HK-2 (cell line): Measurements from ENCODE around the gene ECPAS.
A peak's percentile ranks its signal among the peaks of the same experiment; 100 is the strongest.
"Not testable (repeated sequence)": the region's sequence is repeated elsewhere in the genome, so short reads cannot be mapped to it uniquely, and the experiment has no call there.

Experiments used
- DNase-seq: peaks from one replicate; pipeline ENCODE4 v3.0.0-alpha.2; 2018; ENCODE audit not compliant: unreplicated experiment

The ECPAS gene, protein sequence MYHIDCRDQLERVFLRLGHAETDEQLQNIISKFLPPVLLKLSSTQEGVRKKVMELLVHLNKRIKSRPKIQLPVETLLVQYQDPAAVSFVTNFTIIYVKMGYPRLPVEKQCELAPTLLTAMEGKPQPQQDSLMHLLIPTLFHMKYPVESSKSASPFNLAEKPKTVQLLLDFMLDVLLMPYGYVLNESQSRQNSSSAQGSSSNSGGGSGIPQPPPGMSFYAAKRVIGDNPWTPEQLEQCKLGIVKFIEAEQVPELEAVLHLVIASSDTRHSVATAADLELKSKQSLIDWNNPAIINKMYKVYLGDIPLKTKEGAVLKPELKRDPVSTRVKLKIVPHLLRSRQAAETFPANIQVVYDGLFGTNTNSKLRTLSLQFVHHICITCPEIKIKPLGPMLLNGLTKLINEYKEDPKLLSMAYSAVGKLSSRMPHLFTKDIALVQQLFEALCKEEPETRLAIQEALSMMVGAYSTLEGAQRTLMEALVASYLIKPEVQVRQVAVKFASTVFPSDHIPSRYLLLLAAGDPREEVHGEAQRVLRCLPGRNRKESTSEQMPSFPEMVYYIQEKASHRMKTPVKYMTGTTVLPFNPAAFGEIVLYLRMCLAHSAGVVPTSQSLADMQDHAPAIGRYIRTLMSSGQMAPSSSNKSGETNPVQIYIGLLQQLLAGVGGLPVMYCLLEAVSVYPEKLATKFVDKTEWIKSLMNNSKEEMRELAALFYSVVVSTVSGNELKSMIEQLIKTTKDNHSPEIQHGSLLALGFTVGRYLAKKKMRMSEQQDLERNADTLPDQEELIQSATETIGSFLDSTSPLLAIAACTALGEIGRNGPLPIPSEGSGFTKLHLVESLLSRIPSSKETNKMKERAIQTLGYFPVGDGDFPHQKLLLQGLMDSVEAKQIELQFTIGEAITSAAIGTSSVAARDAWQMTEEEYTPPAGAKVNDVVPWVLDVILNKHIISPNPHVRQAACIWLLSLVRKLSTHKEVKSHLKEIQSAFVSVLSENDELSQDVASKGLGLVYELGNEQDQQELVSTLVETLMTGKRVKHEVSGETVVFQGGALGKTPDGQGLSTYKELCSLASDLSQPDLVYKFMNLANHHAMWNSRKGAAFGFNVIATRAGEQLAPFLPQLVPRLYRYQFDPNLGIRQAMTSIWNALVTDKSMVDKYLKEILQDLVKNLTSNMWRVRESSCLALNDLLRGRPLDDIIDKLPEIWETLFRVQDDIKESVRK (N-terminal part only)

DNA sequence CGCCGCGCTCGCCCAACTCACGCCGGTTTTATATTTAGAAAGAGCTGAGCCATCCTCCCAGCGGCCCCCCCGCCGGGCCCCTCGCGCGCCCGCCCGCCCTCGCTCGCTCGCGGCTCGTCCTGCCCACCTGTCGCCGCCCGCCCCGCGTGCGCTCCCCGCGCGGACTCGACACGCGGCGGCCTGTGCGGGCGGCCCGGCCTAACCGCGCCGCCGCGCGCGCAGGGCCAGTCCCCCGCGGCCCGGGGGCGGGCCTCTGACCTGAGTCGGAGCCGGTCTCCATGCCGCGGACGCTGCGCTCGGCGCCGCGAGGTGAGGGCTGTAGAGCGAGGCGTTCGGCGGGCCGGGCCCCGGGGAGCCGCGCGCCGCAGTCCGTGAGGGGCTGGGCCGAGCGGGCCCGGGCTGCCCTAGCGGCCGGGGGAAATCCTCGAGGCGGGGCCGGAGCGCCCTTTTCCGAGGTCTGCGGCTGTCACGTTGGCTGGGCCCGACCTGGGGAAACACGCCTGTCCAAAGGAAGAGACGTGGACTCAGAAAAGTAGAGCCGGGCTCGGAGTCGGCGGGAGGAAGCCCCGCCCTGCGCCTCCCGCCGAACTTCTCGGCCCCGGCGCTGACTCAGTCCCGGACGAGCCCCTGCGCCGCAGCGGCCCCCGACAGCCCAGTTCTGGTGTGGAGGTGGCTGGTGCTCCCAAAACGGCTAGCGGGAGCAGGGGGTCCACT lies at the start of gene ECPAS:
Gene ECPAS (minus strand): TSS at position 526 of the 714 bp plus-strand sequence. CDS start 11,465 bp downstream, outside the sequence.
- DNase-seq, result peak; percentile 77

DNA sequence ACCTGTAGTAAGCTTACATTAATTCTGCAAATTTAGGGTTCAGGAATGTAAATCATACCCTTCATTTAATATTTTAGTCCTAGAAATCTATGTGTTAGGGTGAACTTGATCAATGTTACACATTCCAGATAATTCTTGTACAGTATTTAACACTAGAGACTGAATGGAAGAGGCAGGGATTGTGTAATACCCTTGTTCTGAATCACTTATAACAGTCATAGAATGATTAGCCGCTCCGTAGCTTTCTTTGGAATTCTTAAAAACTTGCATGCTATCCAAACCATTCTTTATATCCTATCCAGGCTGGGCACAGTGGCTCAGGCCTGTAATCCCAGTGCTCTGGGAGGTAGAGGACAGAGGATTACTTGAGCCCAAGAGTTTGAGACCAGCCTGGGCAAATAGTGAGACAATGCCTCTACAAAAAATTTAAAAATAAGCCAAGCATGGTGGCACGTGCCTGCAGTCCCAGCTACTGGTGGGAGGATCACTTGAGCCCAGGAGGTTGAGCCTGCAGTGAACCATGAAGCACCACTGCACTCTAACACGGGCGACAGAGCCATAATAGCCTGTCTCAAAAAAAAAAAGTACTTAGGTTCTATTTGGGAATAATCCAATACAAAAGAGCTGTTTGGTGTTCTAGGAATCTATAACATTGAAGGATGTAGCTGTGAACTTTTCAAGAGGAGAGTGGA lies 49.1 kb upstream of the ECPAS start:
- DNase-seq, result no peak

DNA sequence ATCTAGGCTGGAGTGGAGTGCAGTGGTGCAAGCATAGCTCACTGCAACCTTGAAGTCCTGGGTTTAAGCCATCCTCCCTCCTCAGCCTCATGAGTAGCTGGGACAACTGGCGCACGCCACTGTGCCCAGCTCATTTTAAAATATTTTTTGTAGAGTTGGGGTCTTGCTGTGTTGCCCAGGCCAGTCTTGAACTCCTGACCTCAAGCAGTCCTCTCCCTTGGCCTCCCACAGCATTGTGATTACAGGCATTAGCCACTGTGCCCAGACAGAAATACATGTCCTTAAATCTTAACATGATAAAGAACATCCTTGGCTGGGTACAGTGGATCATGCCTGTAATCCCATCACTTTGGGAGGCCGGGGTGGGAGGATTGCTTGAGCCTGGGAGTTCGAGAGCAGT lies 47.5 kb upstream of the ECPAS start:
- no peak for DNase-seq

DNA sequence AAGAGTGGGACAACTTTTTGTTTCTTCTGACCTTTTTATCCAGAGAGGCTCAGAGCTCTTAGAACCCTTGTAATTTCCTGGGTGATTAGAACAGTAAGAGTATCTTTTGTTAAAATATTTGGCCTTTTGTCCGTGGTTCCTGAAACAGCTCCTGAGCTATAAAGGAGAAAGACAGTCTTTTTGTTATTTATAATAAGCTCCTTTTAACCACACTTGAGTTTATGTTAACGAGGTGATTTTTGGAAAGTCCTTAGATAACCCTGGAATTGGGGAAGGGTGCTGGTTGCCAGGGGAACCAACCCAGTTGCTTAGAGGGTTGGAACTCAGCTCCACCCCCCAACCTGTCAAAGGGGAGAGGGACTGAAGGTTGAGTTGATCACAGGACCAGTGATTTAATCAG lies 45.6 kb upstream of the ECPAS start:
- no peak for DNase-seq

DNA sequence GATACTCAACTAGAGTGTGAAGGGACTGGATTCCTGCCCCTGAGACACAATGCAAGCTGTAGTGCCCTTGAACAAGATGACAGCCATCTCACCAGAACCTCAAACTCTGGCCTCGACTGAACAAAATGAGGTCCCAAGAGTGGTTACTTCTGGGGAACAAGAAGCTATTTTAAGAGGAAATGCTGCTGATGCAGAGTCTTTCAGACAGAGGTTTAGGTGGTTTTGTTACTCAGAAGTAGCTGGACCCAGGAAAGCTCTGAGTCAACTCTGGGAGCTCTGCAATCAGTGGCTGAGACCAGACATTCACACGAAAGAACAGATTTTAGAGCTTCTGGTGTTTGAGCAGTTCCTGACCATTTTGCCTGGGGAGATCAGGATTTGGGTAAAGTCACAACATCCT lies 43.2 kb upstream of the ECPAS start:
- no peak for DNase-seq

DNA sequence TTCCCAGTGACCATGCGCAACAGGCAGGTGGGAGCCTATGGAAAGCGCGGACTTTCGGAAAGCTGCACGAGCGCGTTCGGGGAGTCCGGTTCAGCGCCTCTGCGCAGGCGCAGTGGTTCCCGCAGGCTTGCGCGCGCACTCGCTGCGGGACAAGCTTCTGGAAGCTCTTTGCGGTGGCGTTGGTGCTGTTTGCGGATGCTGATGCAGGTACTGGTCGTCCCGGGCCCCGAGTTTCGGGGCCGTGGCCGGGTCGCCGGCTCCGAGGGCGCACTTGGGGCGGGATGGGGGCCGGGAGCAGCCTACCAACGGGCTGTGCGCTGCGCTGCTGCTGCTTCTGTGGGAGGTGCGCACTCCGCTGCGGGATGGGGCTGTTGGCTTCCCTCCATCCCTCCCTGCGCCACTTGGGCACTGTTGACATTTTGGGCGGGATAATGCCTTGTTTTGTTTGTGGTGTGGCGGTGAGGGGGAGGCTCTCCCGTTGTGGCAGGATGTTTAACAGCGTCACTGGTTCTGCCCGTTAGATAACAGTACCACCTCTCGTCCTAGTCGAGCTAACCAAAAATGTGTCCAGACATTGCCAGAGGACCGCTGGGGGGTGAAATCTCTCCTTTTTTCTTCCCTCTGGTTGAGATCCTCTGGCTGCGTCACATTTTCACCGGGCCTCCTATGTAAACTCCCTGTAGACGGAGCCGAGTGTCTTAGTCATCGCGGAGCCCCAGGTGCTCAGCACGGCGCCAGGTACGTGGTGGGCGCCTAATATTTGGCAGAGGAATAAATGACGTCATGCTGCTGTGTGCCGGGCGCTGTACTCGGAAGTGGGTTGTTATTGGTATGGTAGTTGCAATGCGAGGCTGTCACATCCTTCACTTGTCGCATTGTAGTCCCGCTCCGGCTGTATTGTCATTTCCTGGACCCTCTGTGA lies 41.1 kb upstream of the ECPAS start, which contains the start of gene ZNF483:
Gene ZNF483 (plus strand): TSS at position 124 of the 922 bp plus-strand sequence. CDS start 2,217 bp downstream, outside the sequence.
- DNase-seq, result peak; percentile 74

DNA sequence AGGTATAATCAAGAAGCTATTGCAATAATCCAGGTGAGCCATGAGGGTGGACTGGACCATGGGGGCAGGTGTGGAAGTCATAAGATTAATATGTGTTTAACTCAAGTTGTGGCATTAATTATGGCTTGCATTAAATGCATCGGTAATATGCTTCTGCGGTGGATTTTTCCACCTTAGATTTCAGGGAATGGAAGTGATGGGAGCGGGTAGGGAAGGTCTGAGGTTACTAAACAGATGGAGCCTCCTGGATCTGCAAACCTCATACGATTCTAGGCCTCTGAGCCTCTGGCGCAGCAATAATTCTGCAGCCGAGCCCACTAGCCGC lies 40.5 kb upstream of the ECPAS start:
- no peak for DNase-seq

DNA sequence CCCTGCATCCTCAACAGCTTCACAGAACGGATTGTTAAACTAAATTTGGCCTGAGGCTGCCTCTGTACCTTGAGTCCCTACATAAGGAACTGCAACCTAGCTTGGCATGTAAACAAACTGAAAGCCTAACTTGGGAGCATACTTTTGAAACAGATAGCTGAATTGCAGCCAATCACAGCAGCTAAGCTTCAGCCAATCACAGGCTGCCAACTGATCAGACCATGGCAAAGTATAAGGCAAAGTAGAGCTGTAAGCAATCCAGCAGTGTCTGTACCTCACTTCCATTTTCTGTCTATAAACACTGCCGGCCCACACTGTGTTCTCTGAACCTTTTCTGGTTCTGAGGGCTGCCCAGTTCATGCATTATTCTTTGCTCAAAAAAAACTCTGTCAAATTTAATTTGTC lies 31.9 kb upstream of the ECPAS start:
- no peak for DNase-seq

DNA sequence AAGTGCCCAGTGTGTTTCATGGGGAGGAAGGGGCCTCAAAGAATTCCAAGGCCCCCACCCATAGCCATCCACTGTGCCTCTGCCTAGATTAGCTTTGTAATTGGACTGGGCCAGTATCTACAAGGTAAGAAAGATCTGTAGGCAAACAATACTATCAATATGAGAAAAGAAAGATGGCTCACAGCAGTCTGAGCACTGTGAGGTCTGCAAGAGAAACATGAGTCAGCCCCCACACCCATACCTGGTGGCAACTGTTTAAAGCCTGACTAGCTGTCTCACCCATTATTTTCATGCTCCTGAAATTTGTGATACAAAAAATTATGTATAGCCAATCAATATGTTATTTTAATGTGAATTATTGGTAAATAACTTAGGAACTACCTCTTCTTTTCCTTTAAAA lies 30.8 kb upstream of the ECPAS start:
- no peak for DNase-seq

DNA sequence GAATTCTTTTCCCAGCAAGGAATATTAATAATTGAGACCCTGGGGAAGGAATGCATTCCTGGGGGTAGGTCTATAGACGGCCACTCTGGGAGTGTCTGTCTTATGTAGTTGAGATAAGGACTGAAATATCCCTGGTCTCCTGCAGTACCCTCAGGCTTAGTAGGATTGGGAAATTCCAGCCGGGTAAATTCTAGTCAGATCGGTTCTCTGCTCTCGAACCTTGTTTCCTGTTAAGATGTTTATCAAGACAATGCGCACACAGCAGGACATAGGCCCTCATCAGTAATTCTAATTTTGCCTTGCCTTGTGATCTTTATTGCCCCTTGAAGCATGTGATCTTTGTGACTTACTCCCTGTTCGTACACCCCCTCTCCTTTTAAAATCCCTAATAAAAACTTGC lies 27.4 kb upstream of the ECPAS start:
- DNase-seq, result not testable (repeated sequence)

DNA sequence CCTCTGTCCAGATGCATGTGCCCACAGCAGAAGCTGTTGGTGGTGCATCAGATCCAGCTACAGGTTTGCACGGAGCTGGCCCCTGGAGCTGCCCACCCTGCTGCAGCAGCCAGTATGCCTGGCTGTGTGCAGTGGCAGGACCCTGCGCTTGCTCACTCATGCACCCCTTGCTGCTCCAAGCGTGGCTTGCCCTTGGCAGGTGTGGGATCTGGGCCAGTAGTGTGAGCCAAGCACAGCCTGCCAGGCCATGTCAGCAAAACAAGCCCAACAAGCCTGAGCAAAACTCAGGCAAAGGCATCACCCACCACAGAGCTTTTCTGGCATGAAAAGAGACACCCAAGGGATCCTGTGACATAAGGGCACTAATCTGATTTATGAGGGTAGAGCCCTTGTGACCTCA lies 18.3 kb upstream of the ECPAS start:
- no peak for DNase-seq

DNA sequence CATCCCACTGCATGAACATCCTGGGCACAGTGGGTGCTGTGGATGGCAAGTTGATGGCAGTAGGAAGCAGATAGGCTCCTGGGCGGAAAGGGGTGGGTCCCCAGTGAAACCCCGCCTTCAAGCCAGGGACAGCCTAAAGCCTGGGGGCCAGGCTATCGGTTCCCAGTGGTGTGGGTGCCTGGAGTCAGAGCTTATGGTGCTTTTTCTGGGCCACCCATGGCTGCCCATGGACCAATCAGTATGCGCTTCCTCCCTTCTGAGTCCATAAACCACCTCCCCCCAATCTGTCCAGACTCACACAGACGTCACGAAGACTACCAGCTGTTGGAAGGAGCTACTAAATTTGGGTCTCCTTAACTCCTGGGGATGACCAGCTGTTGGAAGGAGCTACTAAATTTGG lies 17.5 kb upstream of the ECPAS start:
- no peak for DNase-seq

DNA sequence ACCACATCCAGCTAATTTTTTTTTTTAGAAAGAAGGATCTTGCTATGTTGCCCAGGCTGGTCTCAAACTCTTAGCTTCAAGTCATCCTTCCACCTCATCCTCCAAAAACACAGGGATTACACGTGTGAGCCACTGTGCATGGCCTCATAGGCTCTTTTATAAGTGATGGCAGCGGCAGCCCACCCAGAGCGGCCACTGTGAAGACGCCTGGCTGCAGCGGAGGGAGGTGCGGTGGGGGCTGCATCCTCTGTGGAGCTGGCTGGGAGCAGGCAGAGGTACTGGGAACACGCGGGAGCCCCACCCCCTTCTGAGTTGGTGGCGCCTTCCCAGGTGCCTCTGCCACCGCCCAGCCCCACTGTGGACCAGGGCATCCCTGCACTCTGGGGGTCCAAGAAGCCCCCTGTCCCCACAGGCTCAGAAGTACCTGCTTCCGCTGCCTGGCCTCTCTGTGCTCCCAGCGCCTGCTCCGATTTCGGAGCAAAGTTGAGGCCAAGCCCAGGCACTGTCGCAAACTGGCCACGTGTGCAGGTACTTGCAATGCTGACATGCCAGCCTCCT lies 16.9 kb upstream of the ECPAS start:
- DNase-seq, result no peak

DNA sequence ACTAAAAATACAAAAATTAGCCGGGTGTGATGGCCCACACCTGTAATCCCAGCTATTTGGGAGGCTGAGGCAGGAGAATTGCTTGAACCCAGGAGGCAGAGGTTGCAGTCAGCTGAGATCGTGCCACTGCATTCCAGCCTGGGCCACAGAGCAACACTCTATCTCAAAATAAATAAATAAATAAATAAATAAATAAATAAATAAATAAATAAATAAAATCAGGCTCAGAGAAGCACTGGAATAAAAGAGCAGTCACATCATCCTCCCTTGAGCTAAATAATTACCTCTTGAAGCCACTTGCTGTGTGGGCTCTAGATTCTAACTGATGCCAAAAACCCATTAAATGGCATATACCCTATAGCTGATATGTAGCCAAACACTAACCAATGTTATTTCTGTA lies 13.0 kb upstream of the ECPAS start:
- not testable (repeated sequence) for DNase-seq

DNA sequence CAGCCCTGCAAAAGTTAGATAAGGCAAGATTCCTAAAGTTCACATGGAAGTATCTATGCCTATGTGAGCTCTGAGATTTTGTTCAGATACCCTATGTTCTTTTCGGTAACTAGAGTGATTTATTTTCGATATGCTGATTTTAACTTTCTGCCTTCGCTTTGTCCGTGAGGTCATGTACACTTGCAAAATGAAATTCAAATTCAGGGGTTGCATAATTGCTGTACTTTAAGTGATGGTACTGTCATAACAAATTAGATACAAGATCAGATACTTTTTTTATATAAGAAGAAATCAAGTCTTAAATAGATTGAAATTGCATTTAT lies 350 bp upstream of the ECPAS start:
- no peak for DNase-seq

DNA sequence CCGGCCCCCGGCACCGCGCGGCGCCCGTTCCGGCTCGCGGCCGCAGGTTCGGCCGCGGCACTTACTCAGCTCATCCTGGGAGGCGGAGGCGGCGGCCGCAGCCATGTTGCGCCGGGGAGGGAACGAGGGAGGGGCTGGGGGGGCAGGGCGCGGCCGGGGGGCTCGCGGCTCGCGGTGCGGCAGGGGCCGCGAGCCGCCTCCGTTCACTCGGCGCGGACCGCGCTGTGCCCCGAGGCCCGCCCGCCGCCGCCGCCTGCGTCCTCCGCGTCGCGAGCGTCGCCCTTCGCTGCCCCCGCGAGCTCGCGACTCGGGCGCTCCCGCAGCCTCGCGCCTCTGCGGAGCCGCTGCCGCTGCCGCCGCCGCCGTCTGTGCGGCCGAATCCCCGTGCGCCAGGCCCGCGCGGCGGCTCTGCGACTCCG lies 735 bp downstream of the ECPAS start:
- peak; percentile 54 for DNase-seq

DNA sequence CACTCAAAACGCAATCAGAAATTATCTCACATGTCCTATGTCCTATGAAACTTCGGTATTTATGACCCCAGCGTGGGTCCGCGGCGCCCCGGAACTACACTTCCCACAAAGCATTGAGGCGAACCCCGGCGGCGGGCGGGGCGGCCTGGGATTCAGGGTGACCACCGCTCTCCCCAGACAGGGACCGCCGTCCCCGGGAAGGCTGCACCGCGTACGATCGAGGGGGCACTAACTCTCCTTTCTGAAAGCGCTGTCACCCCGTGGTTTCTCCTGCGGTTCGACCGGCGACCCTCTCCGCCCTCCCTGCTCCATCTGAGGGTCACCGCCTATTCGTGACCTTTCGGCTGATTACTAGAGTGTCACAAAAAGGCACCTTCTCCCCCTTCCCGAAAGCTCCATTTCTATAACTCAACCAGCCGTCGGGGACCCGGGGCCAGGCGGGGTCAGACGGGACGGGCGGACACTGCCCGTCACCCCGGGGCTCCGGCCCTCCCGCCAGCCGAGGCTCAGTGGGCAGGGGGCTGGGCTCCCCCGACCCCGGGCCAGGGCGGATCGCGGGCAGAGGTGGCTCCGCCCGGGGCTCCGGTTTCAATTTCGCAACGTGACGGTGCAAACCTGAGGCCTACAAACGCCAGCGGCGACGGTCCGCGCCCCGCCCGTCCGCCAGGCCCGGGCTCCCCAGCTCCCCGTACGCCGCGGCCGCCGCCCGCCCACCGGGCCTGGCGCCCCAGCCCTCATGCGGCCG lies 1.3 kb downstream of the ECPAS start:
- DNase-seq, result peak; percentile 66

DNA sequence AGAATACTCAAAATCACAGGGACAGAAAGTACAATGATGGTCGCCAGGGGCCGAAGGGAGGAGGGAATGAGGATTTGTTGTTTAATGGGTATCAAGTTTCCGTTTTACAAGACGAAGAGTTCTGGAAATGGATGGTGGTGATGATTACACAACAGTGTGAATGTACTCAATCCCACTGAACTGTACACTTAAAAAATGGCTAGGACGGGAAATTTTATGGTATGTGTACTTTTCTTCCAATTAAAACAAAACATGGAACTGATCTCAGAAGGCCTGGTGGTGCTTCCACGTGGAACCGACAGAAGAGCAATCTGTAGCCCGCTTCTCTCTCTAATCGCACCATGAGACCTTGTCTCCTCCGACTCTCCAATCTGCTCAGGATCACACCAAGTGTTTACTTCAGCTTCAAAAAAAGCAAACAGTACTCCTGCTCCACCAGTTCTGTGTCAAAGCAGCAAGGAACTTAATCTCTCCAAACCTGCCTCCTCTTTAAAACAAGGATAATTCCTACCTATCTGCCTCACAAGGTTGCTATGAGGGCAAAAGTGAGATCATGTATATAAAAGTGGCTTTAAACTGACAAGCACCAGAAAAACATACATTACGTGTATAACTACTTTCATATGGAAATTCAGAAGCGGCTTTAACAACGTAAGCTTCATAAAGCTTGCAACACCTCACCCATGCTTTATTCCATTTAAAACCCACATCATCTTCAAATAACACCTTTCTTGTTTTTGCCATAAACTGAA lies 2.1 kb downstream of the ECPAS start:
- DNase-seq, result no peak
